Stimulated activated CD8-positive, alpha-beta memory T cell treated with anti-CD3 and anti-CD28 coated beads, Interleukin-4, amount 100 ng/mL, for 48 hours (primary cell): Measurements from ENCODE around the gene MARCHF2.
A peak's percentile ranks its signal among the peaks of the same experiment; 100 is the strongest.
"Not testable (repeated sequence)": the region's sequence is repeated elsewhere in the genome, so short reads cannot be mapped to it uniquely, and the experiment has no call there.

Experiments
- DNase-seq: peaks from one replicate; pipeline ENCODE4 v3.0.0-alpha.2; 2020

The MARCHF2 gene

GRCh38 chr19:8387688-8388611, 25.2 kb upstream of the MARCHF2 start:
- no peak for DNase-seq

- no peak for DNase-seq
Measured at GRCh38 chr19:8388612-8388958, 24.5 kb upstream of the MARCHF2 start.

- peak; percentile 98 for DNase-seq
Measured at GRCh38 chr19:8389891-8390616, 23.1 kb upstream of the MARCHF2 start, which contains the start of gene RAB11B. TSS of gene RAB11B (plus strand) at chr19:8390360. CDS start at chr19:8390417, 57 bp downstream.

- peak; percentile 99 for DNase-seq
Measured at GRCh38 chr19:8390617-8390981, 22.5 kb upstream of the MARCHF2 start.

GRCh38 chr19:8391198-8392016, 21.7 kb upstream of the MARCHF2 start:
- DNase-seq = no peak

- no peak for DNase-seq
Measured at GRCh38 chr19:8392017-8392591, 21.0 kb upstream of the MARCHF2 start.

GRCh38 chr19:8393192-8393870, 19.8 kb upstream of the MARCHF2 start:
- DNase-seq = no peak

- no peak for DNase-seq
Measured at GRCh38 chr19:8393871-8394250, 19.2 kb upstream of the MARCHF2 start.

GRCh38 chr19:8395621-8396082, 17.5 kb upstream of the MARCHF2 start:
- DNase-seq = no peak

GRCh38 chr19:8396185-8396562, 16.9 kb upstream of the MARCHF2 start:
- DNase-seq = no peak

GRCh38 chr19:8396563-8397203, 16.4 kb upstream of the MARCHF2 start:
- DNase-seq = peak; percentile 84

- no peak for DNase-seq
Measured at GRCh38 chr19:8397271-8397670, 15.8 kb upstream of the MARCHF2 start.

- DNase-seq = no peak
Measured at GRCh38 chr19:8397746-8398310, 15.3 kb upstream of the MARCHF2 start.

GRCh38 chr19:8398311-8398771, 14.8 kb upstream of the MARCHF2 start:
- no peak for DNase-seq

- DNase-seq = no peak
Measured at GRCh38 chr19:8399681-8400188, 13.4 kb upstream of the MARCHF2 start.

- no peak for DNase-seq
Measured at GRCh38 chr19:8401981-8402411, 11.1 kb upstream of the MARCHF2 start.

GRCh38 chr19:8403098-8403819, 9.8 kb upstream of the MARCHF2 start:
- DNase-seq = no peak

- no peak for DNase-seq
Measured at GRCh38 chr19:8403820-8404109, 9.3 kb upstream of the MARCHF2 start.

GRCh38 chr19:8404391-8405151, 8.5 kb upstream of the MARCHF2 start:
- DNase-seq = no peak

- DNase-seq = not testable (repeated sequence)
Measured at GRCh38 chr19:8410718-8411117, 2.4 kb upstream of the MARCHF2 start.
